Measurements from ENCODE around the gene KLHL8.

KLHL8 gene

DNA sequence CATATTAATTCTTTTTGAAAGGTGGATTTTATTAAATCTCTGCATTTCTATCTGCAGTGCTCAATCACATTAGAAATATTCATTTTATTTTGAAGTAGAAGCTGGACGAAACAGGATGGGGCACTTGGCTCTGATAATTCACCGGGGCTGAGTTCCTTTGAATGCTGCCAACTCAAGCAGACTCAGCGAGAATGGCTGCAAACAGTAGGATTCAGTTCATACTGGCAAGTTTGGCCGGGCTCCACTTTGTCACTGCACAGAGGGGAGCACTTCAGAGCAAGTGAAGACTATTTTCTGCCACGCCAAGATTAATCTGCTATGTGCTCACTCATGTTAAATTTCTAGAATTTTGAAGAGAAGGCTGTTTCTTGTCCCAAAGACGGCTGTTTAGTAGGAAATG is 30.7 kb upstream of the KLHL8 start:
- ATAC-seq, result no peak
- TF ChIP-seq ZNF8 (CRISPR knock-in tag; IDR thresholded peaks at IDR 0.05), result no peak
- no peak for TF ChIP-seq BACH2 (CRISPR knock-in tag; IDR thresholded peaks at IDR 0.05; ENCODE audit: borderline replicate concordance)
- no peak for TF ChIP-seq RARB (CRISPR knock-in tag; IDR thresholded peaks at IDR 0.05)
- no peak for TF ChIP-seq SNAI2 (CRISPR knock-in tag; IDR thresholded peaks at IDR 0.05)
- TF ChIP-seq CREB5 (CRISPR knock-in tag; IDR thresholded peaks at IDR 0.05; ENCODE audit: low read depth), result no peak
- TF ChIP-seq OSR1 (CRISPR knock-in tag; IDR thresholded peaks at IDR 0.05), result no peak
- TF ChIP-seq GLIS3 (CRISPR knock-in tag; IDR thresholded peaks at IDR 0.05), result no peak
- TF ChIP-seq ZFP3 (CRISPR knock-in tag; IDR thresholded peaks at IDR 0.05), result no peak
- TF ChIP-seq TCF4 (CRISPR knock-in tag; IDR thresholded peaks at IDR 0.05; ENCODE audit: borderline replicate concordance), result no peak
- TF ChIP-seq, protein P1, sequence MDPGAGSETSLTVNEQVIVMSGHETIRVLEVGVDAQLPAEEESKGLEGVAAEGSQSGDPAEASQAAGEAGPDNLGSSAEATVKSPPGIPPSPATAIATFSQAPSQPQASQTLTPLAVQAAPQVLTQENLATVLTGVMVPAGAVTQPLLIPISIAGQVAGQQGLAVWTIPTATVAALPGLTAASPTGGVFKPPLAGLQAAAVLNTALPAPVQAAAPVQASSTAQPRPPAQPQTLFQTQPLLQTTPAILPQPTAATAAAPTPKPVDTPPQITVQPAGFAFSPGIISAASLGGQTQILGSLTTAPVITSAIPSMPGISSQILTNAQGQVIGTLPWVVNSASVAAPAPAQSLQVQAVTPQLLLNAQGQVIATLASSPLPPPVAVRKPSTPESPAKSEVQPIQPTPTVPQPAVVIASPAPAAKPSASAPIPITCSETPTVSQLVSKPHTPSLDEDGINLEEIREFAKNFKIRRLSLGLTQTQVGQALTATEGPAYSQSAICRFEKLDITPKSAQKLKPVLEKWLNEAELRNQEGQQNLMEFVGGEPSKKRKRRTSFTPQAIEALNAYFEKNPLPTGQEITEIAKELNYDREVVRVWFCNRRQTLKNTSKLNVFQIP (CRISPR knock-in tag; IDR thresholded peaks at IDR 0.05; ENCODE audit: borderline replicate concordance, low read depth), result no peak
- TF ChIP-seq CSRNP3 (CRISPR knock-in tag; IDR thresholded peaks at IDR 0.05), result no peak
- no peak for TF ChIP-seq ESRRG (CRISPR knock-in tag; IDR thresholded peaks at IDR 0.05)

DNA sequence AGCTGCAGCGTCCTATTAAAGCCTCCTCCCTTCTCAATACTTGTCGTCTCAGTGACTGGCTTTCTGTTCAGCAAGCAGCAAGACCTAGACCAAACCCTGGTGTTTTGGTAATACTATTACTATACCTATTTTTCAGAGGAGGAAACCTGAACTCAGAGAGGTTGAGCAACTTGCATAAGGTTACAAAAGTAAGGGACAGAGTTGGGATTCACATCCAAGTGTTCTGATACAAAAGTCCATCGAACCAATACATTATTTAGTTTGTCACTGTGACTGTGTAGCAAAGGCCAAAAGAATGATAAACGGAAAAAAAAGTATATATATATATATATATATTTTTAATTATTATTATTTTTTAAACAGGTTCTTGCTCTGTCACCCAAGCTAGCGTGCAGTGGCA is 29.9 kb upstream of the KLHL8 start:
- no peak for TF ChIP-seq TOX (CRISPR knock-in tag; IDR thresholded peaks at IDR 0.05; ENCODE audit: borderline replicate concordance)
- TF ChIP-seq ESRRG (CRISPR knock-in tag; IDR thresholded peaks at IDR 0.05), result no peak
- TF ChIP-seq CSRNP3 (CRISPR knock-in tag; IDR thresholded peaks at IDR 0.05), result no peak
- TF ChIP-seq RARB (CRISPR knock-in tag; IDR thresholded peaks at IDR 0.05), result no peak
- no peak for TF ChIP-seq ZNF70 (CRISPR knock-in tag; IDR thresholded peaks at IDR 0.05)
- TF ChIP-seq CREB5 (CRISPR knock-in tag; IDR thresholded peaks at IDR 0.05; ENCODE audit: low read depth), result no peak
- TF ChIP-seq, protein P1 (CRISPR knock-in tag; IDR thresholded peaks at IDR 0.05; ENCODE audit: borderline replicate concordance, low read depth), result no peak
- TF ChIP-seq, protein P2, sequence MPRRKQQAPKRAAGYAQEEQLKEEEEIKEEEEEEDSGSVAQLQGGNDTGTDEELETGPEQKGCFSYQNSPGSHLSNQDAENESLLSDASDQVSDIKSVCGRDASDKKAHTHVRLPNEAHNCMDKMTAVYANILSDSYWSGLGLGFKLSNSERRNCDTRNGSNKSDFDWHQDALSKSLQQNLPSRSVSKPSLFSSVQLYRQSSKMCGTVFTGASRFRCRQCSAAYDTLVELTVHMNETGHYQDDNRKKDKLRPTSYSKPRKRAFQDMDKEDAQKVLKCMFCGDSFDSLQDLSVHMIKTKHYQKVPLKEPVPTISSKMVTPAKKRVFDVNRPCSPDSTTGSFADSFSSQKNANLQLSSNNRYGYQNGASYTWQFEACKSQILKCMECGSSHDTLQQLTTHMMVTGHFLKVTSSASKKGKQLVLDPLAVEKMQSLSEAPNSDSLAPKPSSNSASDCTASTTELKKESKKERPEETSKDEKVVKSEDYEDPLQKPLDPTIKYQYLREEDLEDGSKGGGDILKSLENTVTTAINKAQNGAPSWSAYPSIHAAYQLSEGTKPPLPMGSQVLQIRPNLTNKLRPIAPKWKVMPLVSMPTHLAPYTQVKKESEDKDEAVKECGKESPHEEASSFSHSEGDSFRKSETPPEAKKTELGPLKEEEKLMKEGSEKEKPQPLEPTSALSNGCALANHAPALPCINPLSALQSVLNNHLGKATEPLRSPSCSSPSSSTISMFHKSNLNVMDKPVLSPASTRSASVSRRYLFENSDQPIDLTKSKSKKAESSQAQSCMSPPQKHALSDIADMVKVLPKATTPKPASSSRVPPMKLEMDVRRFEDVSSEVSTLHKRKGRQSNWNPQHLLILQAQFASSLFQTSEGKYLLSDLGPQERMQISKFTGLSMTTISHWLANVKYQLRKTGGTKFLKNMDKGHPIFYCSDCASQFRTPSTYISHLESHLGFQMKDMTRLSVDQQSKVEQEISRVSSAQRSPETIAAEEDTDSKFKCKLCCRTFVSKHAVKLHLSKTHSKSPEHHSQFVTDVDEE (CRISPR knock-in tag; IDR thresholded peaks at IDR 0.05), result no peak
- no peak for TF ChIP-seq ZNF565 (CRISPR knock-in tag; conservative IDR thresholded peaks at IDR 0.05; ENCODE audit: low read depth)
- TF ChIP-seq BACH2 (CRISPR knock-in tag; IDR thresholded peaks at IDR 0.05; ENCODE audit: borderline replicate concordance), result no peak
- TF ChIP-seq ZFP30 (CRISPR knock-in tag; IDR thresholded peaks at IDR 0.05), result no peak
- TF ChIP-seq GLIS3 (CRISPR knock-in tag; IDR thresholded peaks at IDR 0.05), result no peak
- no peak for TF ChIP-seq TCF4 (CRISPR knock-in tag; IDR thresholded peaks at IDR 0.05; ENCODE audit: borderline replicate concordance)
- TF ChIP-seq ARNTL (CRISPR knock-in tag; IDR thresholded peaks at IDR 0.05; ENCODE audit: borderline replicate concordance, low read depth), result no peak
- no peak for TF ChIP-seq PPARA (CRISPR knock-in tag; IDR thresholded peaks at IDR 0.05; ENCODE audit: borderline replicate concordance)
- TF ChIP-seq ZC3H10 (CRISPR knock-in tag; IDR thresholded peaks at IDR 0.05), result no peak
- no peak for TF ChIP-seq ZFP3 (CRISPR knock-in tag; IDR thresholded peaks at IDR 0.05)
- no peak for TF ChIP-seq OSR1 (CRISPR knock-in tag; IDR thresholded peaks at IDR 0.05)
- TF ChIP-seq ISL1 (CRISPR knock-in tag; IDR thresholded peaks at IDR 0.05), result no peak
- ATAC-seq, result no peak
